PFSK-1 (cell line): ENCODE data around the gene LSAMP.

ENCODE experiments used
- POLR2AphosphoS5 ChIP-seq: IDR thresholded peaks from 2 replicates; pipeline ENCODE4 v1.6.1; 2012; ENCODE audit warnings: low read depth, mild to moderate bottlenecking, control low read depth, low read length, moderate library complexity
- TF ChIP-seq, protein P1 (sequence below), 2 experiments: IDR thresholded peaks; 2 replicates each; pipeline versions ENCODE4 v1.6.1 to v1.8.0; 2011 to 2012; ENCODE audit warnings: low read depth in 2 of 2, low read length in 2 of 2, control low read depth in 1 of 2, inconsistent platforms in 1 of 2, mild to moderate bottlenecking in 1 of 2, moderate library complexity in 1 of 2; ENCODE audit not compliant: insufficient read depth in 1 of 2

GRCh38 chr3:115960799-115961198 is 484.5 kb downstream of the LSAMP start:
- no peak for TF ChIP-seq POLR2AphosphoS5
- TF ChIP-seq, protein P1, sequence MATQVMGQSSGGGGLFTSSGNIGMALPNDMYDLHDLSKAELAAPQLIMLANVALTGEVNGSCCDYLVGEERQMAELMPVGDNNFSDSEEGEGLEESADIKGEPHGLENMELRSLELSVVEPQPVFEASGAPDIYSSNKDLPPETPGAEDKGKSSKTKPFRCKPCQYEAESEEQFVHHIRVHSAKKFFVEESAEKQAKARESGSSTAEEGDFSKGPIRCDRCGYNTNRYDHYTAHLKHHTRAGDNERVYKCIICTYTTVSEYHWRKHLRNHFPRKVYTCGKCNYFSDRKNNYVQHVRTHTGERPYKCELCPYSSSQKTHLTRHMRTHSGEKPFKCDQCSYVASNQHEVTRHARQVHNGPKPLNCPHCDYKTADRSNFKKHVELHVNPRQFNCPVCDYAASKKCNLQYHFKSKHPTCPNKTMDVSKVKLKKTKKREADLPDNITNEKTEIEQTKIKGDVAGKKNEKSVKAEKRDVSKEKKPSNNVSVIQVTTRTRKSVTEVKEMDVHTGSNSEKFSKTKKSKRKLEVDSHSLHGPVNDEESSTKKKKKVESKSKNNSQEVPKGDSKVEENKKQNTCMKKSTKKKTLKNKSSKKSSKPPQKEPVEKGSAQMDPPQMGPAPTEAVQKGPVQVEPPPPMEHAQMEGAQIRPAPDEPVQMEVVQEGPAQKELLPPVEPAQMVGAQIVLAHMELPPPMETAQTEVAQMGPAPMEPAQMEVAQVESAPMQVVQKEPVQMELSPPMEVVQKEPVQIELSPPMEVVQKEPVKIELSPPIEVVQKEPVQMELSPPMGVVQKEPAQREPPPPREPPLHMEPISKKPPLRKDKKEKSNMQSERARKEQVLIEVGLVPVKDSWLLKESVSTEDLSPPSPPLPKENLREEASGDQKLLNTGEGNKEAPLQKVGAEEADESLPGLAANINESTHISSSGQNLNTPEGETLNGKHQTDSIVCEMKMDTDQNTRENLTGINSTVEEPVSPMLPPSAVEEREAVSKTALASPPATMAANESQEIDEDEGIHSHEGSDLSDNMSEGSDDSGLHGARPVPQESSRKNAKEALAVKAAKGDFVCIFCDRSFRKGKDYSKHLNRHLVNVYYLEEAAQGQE (IDR thresholded peaks at IDR 0.05; ENCODE audit: insufficient read depth in 1 of 2, low read depth in 2 of 2, low read length in 2 of 2), result no peak
